NOMO-1 (cell line): ENCODE measurements around the gene TAF5.
"Not testable (repeated sequence)": the region's sequence is repeated elsewhere in the genome, so short reads cannot be mapped to it uniquely, and the experiment has no call there.

Experiments used
- DNase-seq, 2 experiments: peaks; one replicate each; lab custom pipeline; 2025; ENCODE audit not compliant: unreplicated experiment in 2 of 2; lab: John Stamatoyannopoulos, UW

Gene TAF5

DNA sequence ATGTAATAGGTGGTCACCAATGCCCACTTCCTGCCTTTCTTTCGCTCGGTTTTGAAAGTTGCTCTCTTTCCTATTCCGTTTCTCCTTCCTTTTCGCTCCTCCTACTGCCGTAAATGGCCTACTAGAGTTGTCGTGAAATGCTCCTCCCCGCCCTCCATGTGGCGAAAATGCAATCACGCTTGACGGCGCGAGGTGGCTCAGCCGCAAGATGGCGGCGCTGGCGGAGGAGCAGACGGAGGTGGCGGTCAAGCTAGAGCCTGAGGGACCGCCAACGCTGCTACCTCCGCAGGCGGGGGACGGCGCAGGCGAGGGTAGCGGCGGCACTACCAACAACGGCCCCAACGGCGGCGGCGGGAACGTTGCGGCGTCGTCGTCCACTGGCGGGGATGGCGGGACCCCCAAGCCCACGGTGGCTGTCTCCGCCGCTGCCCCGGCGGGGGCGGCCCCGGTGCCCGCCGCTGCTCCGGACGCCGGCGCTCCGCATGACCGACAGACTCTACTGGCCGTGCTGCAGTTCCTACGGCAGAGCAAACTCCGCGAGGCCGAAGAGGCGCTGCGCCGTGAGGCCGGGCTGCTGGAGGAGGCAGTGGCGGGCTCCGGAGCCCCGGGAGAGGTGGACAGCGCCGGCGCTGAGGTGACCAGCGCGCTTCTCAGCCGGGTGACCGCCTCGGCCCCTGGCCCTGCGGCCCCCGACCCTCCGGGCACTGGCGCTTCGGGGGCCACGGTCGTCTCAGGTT lies at the start of gene TAF5:
TAF5 (plus strand) TSS at position 195 of the 737 bp plus-strand sequence; CDS start at position 209, 14 bp downstream.
- DNase-seq = peak; percentile 96 to 97

DNA sequence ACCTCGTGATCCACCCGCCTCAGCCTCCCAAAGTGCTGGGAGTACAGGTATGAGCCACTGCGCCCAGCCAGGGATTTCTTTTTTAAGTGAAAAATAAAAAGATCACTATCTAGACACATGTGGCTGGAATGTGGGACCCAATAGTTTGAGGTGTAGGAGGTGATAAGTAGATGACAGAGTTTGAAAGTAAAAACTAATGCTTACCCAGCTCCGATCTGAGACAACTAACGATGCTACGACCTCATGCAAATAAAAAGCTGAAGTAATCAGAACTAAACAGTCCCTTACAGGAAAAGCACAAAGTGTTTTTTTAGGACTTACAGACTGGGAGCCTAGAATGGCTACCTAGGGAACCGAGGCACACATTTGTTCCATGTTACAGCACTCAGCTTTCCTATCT lies 39.9 kb upstream of the TAF5 start:
- DNase-seq = no peak

DNA sequence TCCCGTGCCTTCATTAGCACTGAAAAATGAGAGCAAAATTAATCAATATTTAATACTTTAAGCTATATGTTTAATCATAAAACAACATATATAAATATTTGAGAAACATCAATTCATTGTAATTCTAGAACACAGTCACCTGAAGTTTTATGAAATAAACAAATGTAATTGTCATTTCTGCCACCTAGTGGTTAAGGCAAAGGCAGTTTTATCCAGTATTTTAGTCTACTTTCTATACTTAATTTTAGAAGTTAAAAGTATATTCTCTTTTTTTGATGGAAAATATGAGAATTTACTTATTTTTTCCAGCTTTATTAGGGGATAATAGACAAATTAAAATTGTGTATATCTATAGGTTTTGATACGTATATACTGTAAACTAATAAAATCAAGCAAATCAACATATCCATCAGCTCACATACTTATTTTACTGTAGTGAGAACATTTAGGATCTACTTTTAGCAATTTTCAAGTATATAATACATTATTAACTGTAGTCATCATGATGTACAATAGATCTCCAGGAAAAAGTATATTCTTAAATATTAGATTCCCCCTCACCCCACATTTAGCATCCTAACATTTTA lies 33.7 kb upstream of the TAF5 start:
- peak in 1 of 2 experiments; percentile 7 for DNase-seq

DNA sequence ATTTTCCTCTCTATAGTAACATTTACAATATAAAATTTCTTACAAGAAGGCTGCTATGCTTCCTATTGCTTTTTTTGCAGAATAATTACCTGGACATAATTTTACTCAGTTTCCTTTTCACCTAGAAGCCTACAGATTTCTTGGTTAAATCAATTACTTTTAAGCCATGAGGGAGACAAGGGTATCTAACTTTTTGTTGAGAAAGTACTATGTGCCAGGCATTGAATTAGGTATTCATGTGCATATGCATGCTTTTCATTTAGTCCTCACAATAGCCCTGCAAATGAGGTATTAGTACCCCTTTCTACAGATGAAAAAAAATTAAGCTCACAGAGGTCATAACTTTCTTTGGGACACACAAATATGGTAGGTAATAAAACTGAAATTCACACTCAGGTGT lies 33.2 kb upstream of the TAF5 start:
- no peak for DNase-seq

DNA sequence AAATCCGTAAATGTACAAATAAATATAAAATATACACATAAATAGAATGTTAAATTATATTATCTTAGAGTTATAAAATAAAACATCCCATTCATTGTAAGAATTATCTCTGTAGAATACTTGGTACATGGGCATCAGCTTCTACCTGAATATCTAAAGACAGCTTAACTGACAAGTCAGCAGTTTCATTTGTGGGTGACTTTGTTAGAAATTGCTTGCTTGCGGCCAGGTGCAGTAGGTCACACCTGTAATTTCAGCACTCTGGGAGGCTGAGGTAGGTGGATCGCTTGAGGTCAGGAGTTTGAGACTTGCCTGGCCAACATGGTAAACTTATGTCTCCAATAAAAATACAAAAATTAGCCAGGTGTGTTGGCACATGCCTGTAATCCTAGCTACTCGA lies 31.4 kb upstream of the TAF5 start:
- no peak for DNase-seq

DNA sequence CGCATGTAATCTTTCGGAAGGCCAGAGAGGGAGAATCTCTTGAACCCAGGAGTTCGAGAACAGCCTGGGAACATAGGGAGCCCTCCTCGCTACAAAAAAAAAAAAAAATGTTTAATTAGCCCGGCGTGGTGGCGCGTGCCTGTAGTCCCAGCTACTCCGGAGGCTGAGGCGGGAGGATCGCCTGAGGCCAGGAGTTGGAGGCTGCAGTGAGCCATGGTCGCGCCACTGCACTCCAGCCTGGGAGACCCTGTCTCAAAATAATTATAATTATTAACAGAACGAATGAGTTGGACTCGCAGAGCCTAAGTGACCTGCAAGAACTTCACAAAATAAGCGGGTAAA lies 17.6 kb upstream of the TAF5 start:
- DNase-seq = no peak

DNA sequence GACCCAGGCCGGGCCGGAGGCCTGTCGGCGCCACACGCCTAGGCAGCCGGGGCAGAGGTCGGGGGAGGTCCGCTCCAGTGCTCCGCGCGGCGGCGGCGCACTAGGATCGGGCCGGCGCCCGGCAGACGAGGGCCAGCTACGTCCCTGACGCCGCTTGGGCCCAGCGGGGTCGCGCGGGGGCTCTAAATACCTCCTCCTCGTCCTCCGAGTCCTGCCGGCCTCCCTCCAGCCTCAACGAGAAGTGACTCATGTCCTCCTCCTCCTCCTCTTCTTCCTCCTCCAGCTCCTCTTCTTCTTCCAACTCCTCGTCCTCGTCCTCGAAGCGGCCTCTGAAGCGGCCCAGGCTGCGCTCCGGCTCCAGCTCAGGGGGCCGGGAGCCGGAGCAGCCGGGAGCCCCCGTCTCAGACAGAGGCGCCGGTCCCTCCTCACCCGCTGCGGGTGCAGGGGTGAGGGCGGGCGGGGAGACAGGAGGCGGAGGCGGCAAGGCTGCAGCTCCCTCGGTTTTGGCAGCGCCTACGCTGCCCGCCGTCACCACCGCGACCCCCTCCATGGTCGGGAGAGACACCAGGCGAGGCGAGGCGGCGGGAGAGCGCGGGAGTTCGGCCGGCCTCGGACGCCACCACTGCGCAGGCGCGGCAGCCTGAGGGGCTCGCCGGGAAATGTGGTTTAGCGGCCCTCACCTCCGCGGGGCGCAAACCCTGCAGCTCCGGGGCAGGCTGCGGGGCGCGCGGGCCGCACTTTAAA lies 17.1 kb upstream of the TAF5 start, which contains the start of gene PCGF6:
PCGF6 (minus strand) TSS at position 624 of the 744 bp plus-strand sequence; CDS start at position 550, 74 bp downstream.
- DNase-seq = peak; percentile 59 to 70

DNA sequence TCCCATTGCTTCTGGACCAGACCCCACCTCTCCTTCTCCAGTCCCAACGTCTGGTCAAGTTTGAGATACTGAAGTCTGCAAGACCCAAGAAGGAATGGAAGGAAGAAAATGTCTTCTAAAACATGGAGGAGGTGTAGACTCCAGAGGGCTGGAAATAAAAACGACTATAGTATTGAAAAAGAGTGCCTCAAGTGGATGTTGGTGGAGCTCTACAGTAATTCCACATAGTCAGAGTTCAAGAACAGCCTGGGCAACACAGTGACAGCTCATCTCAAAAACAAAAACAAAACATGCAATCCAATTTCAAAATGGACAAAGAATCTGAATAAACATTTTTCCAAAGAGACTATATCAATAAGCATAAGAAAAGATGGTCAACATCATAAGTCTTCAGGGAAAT lies 14.5 kb upstream of the TAF5 start:
- DNase-seq = no peak

DNA sequence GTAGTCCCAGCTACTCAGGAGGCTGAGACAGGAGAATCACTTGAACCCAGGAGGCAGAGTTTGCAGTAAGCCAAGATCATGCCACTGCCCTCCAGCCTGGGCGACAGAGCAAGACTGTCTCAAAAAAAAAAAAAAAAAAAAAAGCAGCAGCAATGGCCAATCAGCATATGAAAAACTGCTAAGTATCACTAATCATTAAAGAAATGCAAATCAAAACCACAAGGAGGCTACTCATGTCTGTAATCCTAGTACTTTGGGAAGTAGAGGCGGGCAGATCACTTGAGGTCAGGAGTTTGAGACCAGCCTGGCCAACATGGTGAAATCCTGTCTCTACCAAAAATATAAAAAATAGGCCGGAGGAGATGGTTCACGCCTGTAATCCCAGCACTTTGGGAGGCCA lies 13.2 kb upstream of the TAF5 start:
- not testable (repeated sequence) for DNase-seq

DNA sequence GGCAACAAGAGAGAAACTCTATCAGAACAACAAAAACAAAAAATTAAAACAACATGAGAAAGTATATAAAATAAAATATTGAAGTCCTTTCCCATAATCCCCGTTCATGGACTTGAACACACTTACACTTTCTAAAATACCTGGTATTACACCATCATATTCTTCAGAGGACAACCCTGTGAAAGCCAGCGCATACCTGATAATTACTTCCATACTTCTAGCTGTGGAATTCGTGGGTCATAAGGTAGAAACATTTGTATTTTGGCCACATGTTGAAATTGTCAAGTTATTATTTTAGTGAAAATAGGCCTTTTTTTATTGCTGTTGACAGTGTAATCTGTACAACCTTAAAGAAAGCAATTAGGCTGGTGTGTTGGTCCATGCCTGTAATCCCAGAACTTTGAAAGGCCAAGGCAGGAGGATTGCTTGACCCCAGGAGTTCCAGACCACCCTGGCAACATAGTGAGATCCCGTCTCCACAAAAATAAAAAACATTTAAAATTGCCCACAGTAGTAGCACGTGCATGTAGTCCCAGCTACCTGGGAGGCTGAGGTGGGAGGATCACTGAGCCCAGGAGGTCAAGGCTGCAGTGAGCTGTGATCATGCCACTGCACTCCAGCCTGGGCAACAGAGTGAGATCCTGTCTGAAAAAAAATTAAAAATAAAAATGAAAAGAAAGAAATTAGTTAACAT lies 11.7 kb upstream of the TAF5 start:
- DNase-seq = no peak

DNA sequence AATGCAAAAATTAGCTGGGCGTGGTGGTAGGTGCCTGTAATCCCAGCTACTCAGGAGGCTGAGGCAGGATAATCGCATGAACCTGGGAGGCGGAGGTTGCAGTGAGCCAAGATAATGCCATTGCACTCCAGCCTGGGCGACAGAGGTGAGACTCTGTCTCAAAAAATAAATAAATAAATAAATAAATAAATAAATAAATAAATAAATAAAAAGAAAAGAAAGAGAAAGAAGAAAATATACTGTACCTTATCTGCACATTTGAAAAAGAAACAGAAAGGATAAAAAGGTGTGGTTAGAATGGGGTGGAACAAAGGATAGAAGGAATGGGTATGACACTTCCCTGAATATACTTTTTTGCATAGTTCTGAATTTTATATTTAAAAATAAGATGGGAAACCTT lies 8.3 kb upstream of the TAF5 start:
- not testable (repeated sequence) for DNase-seq

DNA sequence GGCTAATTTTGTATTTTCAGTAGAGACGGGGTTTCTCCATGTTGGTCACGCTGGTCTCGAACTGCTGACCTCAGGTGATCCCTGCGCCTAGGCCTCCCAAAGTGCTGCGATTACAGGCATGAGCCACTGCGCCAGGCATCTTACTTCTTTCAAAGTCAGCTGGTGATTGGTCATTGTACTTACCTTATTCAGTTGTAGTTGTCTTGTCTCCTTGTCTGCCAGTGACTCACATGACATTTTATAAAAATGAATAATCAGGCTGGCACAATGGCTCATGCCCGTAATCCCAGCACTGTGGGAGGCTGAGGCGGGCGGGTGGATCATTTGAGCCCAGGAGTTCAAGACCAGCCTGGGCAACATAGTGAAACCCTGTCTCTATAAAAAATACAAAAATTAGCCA lies 7.0 kb upstream of the TAF5 start:
- DNase-seq = not testable (repeated sequence)

DNA sequence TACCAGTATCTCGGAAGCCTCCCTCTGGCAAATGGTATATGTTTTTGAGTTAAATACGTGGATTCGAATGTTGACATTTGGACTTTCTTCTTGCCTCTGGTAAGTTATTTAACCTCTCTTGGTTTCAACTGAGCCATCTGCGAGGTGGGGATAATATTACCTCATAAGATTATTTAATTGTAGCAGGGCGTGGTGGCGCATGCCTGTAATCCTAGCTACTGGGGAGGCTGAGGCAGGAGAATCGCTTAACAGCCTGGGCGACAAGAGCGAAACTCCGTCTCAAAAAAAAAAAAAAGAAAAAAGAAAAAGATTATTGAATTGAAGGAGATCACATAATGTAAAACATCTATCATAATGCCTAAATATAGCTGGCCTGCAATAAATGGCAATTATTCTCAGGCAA lies 396 bp upstream of the TAF5 start:
- DNase-seq = no peak

DNA sequence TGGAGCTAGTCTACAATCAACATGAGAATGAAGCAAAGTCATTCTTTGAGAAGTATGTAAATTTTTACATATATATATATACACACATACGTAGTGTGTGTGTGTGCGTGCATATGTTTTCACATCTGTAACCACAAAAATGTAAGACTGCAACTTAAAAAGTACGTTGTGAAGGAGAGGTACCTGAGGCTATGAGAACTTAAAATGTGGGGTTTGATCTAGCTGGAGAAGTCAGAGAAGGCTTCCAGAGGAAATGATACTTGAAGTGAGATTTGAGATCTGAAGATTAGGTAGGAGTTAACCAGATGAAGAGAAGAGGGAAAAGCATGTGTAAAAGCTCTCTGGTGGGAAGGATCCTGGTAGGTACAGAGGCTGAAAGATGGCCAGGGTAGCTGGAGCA lies 5.8 kb downstream of the TAF5 start:
- DNase-seq = no peak

DNA sequence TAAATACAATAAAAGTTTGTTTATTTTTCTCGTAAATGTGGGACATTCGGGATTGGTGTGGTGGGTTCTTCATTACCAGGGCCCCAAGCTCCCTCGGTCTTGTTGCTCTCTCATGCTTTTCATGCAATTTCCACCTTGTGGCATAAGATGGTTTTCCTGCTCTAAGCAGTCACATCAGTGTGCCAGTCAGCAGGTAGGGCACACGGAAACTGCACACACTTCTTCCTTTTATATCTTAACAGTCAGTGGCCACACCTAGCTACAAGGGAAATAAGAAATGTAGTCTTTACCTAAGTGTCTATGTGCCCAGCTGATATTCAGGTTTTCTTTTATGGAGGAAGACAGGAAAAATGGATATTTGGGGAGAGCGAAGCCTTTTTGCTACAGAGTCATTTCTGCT lies 6.5 kb downstream of the TAF5 start:
- no peak for DNase-seq

DNA sequence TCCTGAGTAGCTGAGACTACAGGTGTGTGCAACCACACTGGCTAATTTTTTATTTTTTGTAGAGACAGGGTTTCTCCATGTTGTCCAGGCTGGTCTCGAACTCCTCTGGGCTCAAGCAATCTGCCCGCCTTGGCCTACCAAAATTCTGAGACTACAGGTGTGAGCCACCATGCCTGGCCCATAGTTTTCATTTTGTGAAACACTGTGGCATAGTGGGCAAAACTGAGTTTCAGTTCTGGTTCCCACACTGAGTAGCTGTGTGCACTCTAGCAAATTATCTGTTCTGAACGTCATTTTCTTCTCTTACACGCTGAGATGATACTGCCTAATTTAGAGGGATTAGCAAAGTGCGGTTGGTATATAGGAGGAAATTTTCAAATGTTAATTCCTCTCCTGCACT lies 15.0 kb downstream of the TAF5 start:
- DNase-seq = no peak

DNA sequence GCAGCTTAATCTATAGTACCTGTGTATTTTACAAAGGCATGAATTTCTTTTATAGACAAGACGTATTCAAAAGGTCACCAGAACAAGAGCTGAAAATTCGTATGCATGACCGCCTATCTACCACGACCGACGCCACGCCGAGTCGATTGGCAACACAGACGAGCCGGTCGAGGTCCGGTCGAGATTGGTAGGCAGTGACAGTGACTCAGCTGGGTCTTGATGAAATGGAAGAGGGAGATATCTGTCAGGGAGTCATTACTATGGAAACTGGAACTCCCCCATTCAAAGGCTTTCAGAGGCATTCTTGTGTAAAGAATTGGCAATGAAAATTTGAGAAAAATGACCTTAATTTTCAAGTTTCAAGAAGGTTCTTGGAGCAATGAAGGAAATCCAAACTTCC lies 26.4 kb downstream of the TAF5 start:
- no peak for DNase-seq

DNA sequence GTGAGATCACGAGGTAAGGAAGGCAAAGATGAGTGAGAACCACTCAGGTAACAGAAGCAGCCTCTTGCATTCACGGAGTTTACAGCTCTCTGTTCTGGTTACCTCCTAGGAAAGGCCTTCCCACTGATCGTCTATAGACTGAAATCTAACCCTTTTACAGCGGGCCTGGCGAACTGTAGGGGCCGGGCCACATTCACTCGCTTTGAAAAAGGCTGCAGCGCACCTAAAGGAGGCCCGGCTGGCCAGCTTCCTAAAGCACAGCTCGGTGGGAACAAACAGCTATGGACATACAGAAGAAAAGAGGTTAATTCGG lies 27.9 kb downstream of the TAF5 start:
- DNase-seq = peak in 1 of 2 experiments; percentile 9

DNA sequence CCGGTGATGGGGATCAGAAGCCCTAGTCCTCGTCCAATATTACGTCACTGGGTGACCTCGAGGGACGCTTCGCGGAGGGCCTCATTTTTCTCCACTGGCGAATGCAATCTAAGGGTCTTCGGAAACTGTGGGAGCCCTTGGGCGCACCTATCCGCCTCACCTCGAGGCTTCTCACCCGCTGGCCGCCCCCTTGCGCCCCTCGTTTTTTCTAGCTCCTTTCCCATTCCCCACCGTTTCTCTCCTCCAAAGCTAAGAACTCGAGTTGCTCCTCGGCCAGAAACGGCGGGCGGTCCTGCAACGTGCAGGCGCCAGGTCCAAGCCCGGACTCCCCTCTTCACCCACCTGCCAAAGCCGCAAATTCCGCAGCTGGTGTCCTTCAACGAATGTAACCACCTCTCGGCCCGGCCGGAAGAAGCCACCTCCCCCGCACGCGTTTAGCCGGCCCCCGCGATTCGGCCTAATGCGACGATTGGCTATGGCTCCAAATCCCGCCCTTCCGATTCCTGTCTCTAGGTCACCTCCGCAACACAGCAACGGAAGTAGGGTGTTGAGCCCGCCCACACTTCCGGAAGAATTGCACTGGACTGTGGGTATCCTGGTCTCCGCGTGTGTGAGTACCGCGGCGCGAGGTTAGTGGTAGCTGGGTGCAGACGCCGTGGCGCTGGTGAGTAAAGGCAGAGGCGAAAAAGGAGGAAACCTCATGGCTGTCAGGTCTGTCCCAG lies 28.5 kb downstream of the TAF5 start, which contains the start of the genes ATP5MK and PDCD11:
ATP5MK (minus strand) TSS at position 409 of the 722 bp plus-strand sequence. CDS start 4,018 bp downstream, outside the sequence.
PDCD11 (plus strand) TSS at position 560 of the 722 bp plus-strand sequence. CDS start 1,801 bp downstream, outside the sequence.
- peak; percentile 99 for DNase-seq

DNA sequence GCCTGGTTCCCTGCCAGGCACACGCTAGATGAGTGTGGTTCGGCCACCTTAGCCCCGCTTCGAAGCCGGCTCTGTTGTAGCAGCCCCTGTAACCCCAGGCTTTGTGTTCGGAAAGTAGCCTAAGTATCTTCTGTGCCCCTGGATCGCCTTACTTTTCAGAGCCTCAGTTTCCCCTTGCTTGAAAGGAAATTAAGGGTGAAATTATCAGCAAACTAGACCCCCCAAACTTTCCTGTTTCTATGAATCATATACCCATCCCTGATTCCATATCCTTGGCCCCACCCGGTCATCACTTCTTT lies 29.0 kb downstream of the TAF5 start:
- no peak for DNase-seq
